Activated naive CD8-positive, alpha-beta T cell treated with anti-CD3 and anti-CD28 coated beads for 36 hours (primary cell): ENCODE data around the gene TBC1D1. TPM values are rescaled to one million over a fixed set of nuclear protein-coding genes. Genes with fewer than 3 reads are reported as not detected.
A peak's percentile ranks its signal among the peaks of the same experiment; 100 is the strongest.

Experiments
- DNase-seq: peaks from one replicate; pipeline ENCODE4 v3.0.0; 2021
- H3K27ac Mint-ChIP-seq: one replicate; pipeline ENCODE4 v1.8.0; 2022; ENCODE audit warnings: mild to moderate bottlenecking, moderate library complexity, mixed read lengths
- H3K27me3 Mint-ChIP-seq: one replicate; pipeline ENCODE4 v1.8.0; 2022; ENCODE audit warnings: mild to moderate bottlenecking, mixed read lengths
- H3K36me3 Mint-ChIP-seq: one replicate; pipeline ENCODE4 v1.8.0; 2021; ENCODE audit warnings: mild to moderate bottlenecking, mixed read lengths
- H3K4me1 Mint-ChIP-seq: one replicate; pipeline ENCODE4 v1.8.0; 2021; ENCODE audit warnings: mixed read lengths
- H3K4me3 Mint-ChIP-seq: one replicate; pipeline ENCODE4 v1.8.0; 2022; ENCODE audit warnings: mild to moderate bottlenecking, moderate library complexity, mixed read lengths
- H3K9me3 Mint-ChIP-seq: one replicate; pipeline ENCODE4 v1.8.0; 2022; ENCODE audit warnings: mixed read lengths
- total RNA-seq, 2 experiments: library from RNA; stranded (reverse); gene quantifications; one replicate each; pipeline ENCODE4 v1.2.3, GENCODE V29; 2021

TBC1D1 gene
- total RNA-seq, 2 experiments from 2014 or later: 79.6 to 80.3 TPM

DNA sequence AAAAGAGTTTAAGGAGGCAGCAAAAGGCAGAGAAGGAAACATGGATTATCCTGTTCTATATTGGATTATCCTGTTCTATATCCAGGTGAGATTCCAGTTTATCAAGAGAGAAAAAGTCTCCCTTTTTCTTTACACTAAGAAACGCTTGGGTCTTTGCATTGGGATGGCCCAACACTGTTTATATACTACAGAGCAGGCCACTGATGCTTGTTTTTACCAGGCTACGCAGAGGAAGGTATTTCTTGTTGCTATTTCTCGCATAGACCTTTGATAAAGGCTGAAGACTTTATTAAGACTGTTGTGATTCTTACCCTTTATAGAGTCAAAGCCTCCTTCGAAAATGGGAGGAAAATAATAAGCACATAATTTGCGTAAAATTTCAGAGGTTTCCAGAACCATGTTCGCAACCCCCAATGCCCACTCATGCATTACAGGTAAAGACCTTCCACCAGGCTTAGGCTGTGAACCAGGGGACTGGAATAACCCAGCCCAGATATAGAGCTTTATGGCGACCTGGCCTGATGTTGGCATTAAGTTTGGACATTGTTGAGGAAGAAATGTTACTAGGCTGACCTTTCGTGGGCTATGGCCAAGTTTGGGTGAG is 287.6 kb downstream of the TBC1D1 start:
- no peaks in the 10 kb centered on the region for H3K9me3 Mint-ChIP-seq
- DNase-seq: no peak
- H3K4me3 Mint-ChIP-seq: no peak overlapping the region
- H3K36me3 Mint-ChIP-seq: peaks cover 3% of the 10 kb centered on the region
- peaks cover 49% of the 10 kb centered on the region for H3K4me1 Mint-ChIP-seq
- H3K27me3 Mint-ChIP-seq: no peaks in the 10 kb centered on the region
- H3K27ac Mint-ChIP-seq: peak overlapping the region; percentile 87

DNA sequence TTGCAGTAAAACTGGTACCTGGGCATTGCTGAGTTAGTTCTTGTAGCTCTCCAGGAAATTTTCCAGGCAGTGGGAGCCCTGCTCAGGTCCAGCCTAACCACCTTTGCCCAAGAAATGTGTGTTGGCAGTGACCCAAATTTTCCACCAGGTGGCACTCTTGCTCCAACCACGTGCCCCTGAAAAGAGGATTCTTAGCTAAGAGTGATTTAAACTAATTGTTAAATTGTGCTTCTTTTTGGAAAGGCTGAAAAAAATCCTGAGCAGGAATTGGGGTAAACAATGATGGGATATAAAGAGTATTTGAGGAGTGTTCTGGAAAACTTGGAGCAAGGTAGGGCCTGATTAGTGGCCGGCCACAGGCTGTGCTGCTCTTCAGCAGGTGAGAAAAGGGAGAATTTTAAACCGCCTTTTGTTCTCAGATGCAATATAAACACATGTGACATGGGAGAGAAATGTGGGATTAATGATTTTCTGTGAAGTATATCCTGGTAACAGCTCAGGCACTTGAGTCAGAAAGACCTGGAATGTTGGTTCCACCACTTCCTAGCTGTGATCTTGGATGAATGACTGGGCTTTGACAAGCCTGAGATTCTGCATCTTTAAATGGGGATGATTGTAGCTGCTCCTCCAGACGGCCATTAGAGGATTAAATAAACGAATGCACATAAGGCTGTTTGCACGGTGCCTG is 288.9 kb downstream of the TBC1D1 start:
- Mint-ChIP-seq H3K36me3 (peaks cover 3% of the 10 kb centered on the region), H3K4me3 (no peak overlapping the region), H3K27me3 (no peaks in the 10 kb centered on the region), H3K27ac (no peak overlapping the region), H3K4me1 (peaks cover 37% of the 10 kb centered on the region), H3K9me3 (no peaks in the 10 kb centered on the region)
- DNase-seq: peak; percentile 59

DNA sequence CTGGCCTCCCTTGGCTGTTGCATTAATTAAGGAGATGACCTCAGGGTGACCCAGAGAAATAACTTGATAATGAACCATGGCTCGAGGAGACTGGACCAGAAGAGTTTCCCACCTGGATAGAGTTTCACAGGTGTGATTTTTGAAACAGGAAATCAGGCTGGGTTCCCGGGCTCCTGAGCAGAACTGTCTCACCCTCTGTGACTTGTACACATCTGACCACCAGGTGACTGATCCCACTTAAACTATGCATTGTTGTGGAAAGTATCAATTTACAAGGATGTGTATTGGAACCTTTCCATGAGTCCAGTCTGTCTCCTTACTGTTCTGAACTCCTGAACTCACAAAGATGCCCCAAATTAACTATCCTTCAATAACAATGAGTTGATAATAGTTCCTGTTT is 289.6 kb downstream of the TBC1D1 start:
- no peak for DNase-seq
- H3K27ac Mint-ChIP-seq: no peak overlapping the region
- no peak overlapping the region for H3K4me3 Mint-ChIP-seq
- H3K36me3 Mint-ChIP-seq: no peaks in the 10 kb centered on the region
- peaks cover 32% of the 10 kb centered on the region for H3K4me1 Mint-ChIP-seq
- H3K27me3 Mint-ChIP-seq: no peaks in the 10 kb centered on the region
- no peaks in the 10 kb centered on the region for H3K9me3 Mint-ChIP-seq

DNA sequence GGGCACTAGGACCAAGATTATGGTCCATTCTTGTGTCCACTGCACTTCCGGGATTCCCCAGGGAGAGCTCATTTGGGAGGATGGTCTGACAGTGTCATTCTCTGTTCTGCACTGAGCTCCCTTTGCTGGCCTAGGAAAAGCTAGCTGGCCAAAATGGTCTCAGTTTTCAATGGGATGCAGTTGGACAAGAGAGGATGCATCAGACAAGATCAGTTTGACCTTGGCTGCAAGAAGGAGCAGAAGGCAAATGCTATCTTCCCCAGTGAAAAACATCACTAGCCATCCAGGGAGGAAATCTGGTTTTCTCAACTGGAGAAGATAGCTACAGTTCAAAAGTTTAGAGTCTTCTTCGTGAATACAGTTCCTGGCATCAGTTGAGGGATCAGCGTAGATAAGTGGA is 290.4 kb downstream of the TBC1D1 start:
- Mint-ChIP-seq H3K27me3 (no peaks in the 10 kb centered on the region), H3K9me3 (no peaks in the 10 kb centered on the region), H3K27ac (no peak overlapping the region), H3K4me3 (no peak overlapping the region), H3K36me3 (no peaks in the 10 kb centered on the region), H3K4me1 (peaks cover 28% of the 10 kb centered on the region)
- no peak for DNase-seq

DNA sequence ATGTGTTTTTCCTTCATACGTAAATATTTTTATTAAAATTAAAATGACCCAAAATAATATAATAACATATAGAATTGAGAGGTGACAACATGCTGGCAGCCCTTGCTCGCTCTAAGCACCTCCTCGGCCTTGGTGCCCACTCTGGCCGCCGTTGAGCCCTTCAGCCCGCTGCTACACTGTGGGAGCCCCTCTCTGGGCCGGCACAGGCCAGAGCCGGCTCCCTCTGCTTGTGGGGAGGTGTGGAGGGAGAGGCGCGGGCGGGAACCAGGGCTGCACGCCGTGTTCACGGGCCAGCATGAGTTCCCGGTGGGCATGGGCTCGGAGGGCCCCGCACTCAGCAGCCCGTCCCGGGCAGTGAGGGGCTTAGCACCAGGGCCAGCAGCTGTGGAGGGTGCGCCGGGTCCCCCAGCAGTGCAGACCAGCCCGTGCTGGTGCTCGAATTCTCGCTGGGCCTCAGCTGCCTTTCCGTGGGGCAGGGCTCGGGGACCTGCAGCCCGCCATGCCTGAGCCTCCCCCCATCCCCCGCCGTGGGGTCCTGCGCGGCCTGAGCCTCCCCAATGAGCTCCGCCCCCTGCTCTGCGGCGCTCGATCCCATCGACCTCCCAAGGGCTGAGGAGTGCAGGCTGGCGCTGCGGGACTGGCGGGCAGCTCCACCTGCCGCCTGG is 291.6 kb downstream of the TBC1D1 start:
- no peaks in the 10 kb centered on the region for H3K27me3 Mint-ChIP-seq
- H3K27ac Mint-ChIP-seq: no peak overlapping the region
- no peak for DNase-seq
- H3K36me3 Mint-ChIP-seq: no peaks in the 10 kb centered on the region
- no peaks in the 10 kb centered on the region for H3K9me3 Mint-ChIP-seq
- peaks cover 21% of the 10 kb centered on the region for H3K4me1 Mint-ChIP-seq
- H3K4me3 Mint-ChIP-seq: no peak overlapping the region

DNA sequence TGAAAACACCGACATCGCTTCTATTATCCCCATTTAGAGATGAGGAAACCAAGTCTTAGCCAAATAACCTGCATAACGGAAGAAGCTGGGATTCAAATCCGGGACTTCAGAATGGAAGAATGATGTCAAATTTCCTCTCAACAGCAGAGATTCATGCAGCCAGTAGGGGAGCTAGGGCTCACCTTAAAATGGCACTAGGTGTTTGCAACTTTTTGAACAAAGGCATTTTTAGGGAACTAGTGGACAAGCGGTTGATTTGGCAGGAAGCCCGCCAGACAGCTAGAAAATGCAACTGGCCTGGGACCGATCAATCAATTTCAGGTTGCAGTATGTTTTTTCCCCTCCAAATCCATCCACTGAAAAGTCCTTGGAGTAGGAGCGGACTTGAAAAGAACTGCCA is 293.5 kb downstream of the TBC1D1 start:
- Mint-ChIP-seq H3K27ac (no peak overlapping the region), H3K27me3 (no peaks in the 10 kb centered on the region), H3K36me3 (no peaks in the 10 kb centered on the region), H3K9me3 (no peaks in the 10 kb centered on the region), H3K4me3 (no peak overlapping the region), H3K4me1 (peaks cover 4% of the 10 kb centered on the region)
- DNase-seq: no peak

DNA sequence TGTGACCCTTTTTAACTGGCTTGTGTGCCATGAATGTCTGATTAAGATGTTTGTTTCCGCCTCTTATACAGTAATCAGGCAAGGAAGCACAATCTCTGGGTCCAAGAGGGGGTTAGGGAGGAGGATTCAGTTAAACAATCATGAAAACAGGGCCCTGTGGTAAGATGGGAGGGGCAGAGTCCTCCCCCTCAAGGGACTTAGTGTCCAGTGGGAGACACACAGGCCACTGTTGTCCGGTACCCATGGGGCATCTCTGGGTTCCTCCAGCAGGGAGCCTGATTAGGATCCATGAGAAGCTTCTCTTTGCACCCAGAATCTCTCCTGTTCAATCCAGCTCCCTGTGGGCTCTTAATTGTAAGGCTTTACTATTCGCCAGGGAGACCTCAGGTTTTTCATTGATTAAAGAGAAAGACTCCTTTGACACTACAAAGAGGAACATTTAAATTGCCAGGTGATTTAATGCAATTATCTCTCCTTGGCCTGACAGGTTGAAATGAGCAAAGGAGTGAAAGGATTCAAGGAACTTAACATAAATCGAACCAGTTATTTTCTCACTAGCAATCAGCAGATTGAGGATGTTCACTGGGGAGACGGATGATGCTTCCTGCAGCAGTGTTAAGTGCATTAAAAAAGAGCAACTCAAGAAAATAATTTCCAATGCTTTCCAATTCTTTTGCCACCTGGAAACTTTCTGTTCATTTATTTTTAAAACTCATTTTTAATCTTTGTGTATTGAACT is 294.7 kb downstream of the TBC1D1 start:
- DNase-seq: no peak
- Mint-ChIP-seq H3K9me3 (no peaks in the 10 kb centered on the region), H3K27ac (no peak overlapping the region), H3K4me1 (no peaks in the 10 kb centered on the region), H3K4me3 (no peak overlapping the region), H3K36me3 (no peaks in the 10 kb centered on the region), H3K27me3 (no peaks in the 10 kb centered on the region)

DNA sequence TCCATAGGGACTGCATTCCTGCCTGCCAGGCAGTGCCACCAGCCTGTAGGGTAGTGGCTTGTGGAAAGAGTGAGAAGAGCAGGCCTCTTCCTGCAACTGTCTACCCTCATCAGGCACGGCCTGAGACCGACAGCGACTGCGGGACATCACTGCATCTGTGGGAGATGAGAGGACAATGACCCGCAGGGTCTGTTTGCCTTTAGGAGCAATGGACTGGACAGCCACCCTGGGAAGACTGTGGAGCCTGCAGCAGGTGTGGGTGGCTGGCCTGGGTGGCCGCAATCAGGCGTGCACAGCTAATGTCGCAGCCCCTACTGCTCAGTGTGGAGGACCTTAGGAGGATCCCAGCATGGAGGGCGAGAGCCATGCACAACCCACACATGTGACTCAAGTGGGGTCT is 297.3 kb downstream of the TBC1D1 start:
- Mint-ChIP-seq H3K4me1 (no peaks in the 10 kb centered on the region), H3K36me3 (no peaks in the 10 kb centered on the region), H3K27me3 (peaks cover 6% of the 10 kb centered on the region), H3K4me3 (no peak overlapping the region), H3K27ac (no peak overlapping the region), H3K9me3 (no peaks in the 10 kb centered on the region)
- DNase-seq: no peak

DNA sequence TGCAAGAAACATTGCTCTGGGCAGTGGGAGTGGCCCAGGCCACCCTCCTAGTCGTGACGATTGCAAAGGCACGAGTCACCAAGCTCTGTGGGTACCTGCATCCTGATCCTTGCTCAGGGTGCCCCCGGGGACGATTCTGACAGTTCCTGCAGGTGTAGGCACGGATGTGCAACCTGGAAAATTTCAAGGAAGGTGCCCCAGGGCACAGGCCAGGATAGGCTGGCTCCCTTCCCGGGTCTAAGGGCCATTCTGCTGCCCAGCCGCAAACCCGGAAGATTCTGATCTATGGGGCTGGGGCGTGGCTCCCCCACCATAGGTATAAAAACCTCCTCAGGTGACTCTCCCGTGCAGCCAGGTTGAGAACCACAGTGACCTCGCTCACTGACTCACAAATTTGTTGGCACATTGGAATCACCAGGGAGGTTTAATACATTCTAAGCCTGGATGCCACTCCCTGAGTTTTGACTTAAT is 297.8 kb downstream of the TBC1D1 start:
- Mint-ChIP-seq H3K4me3 (no peak overlapping the region), H3K27ac (no peak overlapping the region), H3K4me1 (no peaks in the 10 kb centered on the region), H3K27me3 (peaks cover 6% of the 10 kb centered on the region), H3K36me3 (no peaks in the 10 kb centered on the region), H3K9me3 (no peaks in the 10 kb centered on the region)
- DNase-seq: no peak

Other genes starting within 250 kb of the TBC1D1 start
- gene RELL1, start 204.7 kb upstream of the TBC1D1 start, total RNA-seq: 10 to 100 TPM; 16.6 to 16.7 TPM
- gene PGM2, start 64.4 kb upstream of the TBC1D1 start, total RNA-seq: 10 to 100 TPM; 75.7 to 78.7 TPM
- under 1 TPM in 1 of 2 experiments, not detected in 1; 0.34 TPM for gene PTTG2, start 69.3 kb downstream of the TBC1D1 start, total RNA-seq